NCI-H146 treated with DMSO at 0.1 percent for 48 hours (cell line): Measurements from ENCODE around the gene ARFIP2.

Experiments
- DNase-seq: peaks from one replicate; lab custom pipeline; 2025; ENCODE audit not compliant: unreplicated experiment; lab: John Stamatoyannopoulos, UW

ARFIP2 gene

GRCh38 chr11:6483015-6483414, 1.9 kb upstream of the ARFIP2 start:
- no peak for DNase-seq

GRCh38 chr11:6482441-6482840, 1.3 kb upstream of the ARFIP2 start:
- DNase-seq: no peak

- DNase-seq: no peak
These were observed 769 bp upstream of the ARFIP2 start for GRCh38 chr11:6481924-6482275.

- DNase-seq: no peak
These were observed 724 bp downstream of the ARFIP2 start for GRCh38 chr11:6480299-6480914.

- no peak for DNase-seq
These were observed 4.6 kb downstream of the ARFIP2 start for GRCh38 chr11:6476571-6476970.

- DNase-seq: no peak
These were observed 5.2 kb downstream of the ARFIP2 start for GRCh38 chr11:6475936-6476335.

GRCh38 chr11:6474806-6475500, 6.2 kb downstream of the ARFIP2 start:
- no peak for DNase-seq

- DNase-seq: no peak
These were observed 6.7 kb downstream of the ARFIP2 start for GRCh38 chr11:6474413-6474792.

GRCh38 chr11:6473451-6474412, 7.4 kb downstream of the ARFIP2 start, which contains the start of gene TRIM3:
TRIM3 (minus strand) TSS chr11:6473941; CDS start chr11:6465695, 8,246 bp downstream.
- peak; percentile 59 for DNase-seq

- no peak for DNase-seq
These were observed 8.2 kb downstream of the ARFIP2 start for GRCh38 chr11:6472934-6473333.

GRCh38 chr11:6469599-6469998, 11.5 kb downstream of the ARFIP2 start:
- DNase-seq: no peak

GRCh38 chr11:6468712-6469495, 12.2 kb downstream of the ARFIP2 start:
- DNase-seq: peak; percentile 75

GRCh38 chr11:6459099-6459450, 22.1 kb downstream of the ARFIP2 start:
- DNase-seq: no peak

GRCh38 chr11:6458352-6459098, 22.6 kb downstream of the ARFIP2 start:
- no peak for DNase-seq

- DNase-seq: no peak
These were observed 23.4 kb downstream of the ARFIP2 start for GRCh38 chr11:6457581-6458320.

- no peak for DNase-seq
These were observed 24.6 kb downstream of the ARFIP2 start for GRCh38 chr11:6456361-6457073.

- no peak for DNase-seq
These were observed 26.1 kb downstream of the ARFIP2 start for GRCh38 chr11:6455070-6455469.

GRCh38 chr11:6453152-6453551, 28.0 kb downstream of the ARFIP2 start:
- no peak for DNase-seq

GRCh38 chr11:6452219-6452618, 28.9 kb downstream of the ARFIP2 start:
- no peak for DNase-seq
